Left forelimb (tissue), 1 donor: ENCODE data around the gene GABRR2.

Source experiments
- DNase-seq: peaks from one replicate; pipeline ENCODE4 v3.0.0-alpha.2; 2018; ENCODE audit warnings: low spot score

The GABRR2 gene

GRCh38 chr6:89290401-89291155 is 24.5 kb downstream of the GABRR2 start:
- DNase-seq: no peak

GRCh38 chr6:89289710-89290109 is 25.4 kb downstream of the GABRR2 start:
- DNase-seq: no peak

GRCh38 chr6:89287351-89288028 is 27.6 kb downstream of the GABRR2 start:
- no peak for DNase-seq

GRCh38 chr6:89286516-89286915 is 28.6 kb downstream of the GABRR2 start:
- no peak for DNase-seq

GRCh38 chr6:89284963-89285735 is 29.9 kb downstream of the GABRR2 start:
- DNase-seq: no peak

GRCh38 chr6:89284081-89284480 is 31.0 kb downstream of the GABRR2 start:
- DNase-seq: no peak

GRCh38 chr6:89282749-89283148 is 32.4 kb downstream of the GABRR2 start:
- DNase-seq: no peak

GRCh38 chr6:89281779-89282246 is 33.3 kb downstream of the GABRR2 start:
- no peak for DNase-seq

GRCh38 chr6:89278956-89279355 is 36.1 kb downstream of the GABRR2 start:
- no peak for DNase-seq

- DNase-seq: no peak
Observed at GRCh38 chr6:89275900-89276299, 39.2 kb downstream of the GABRR2 start.

GRCh38 chr6:89273816-89274215 is 41.3 kb downstream of the GABRR2 start:
- no peak for DNase-seq

- DNase-seq: no peak
Observed at GRCh38 chr6:89272596-89272995, 42.5 kb downstream of the GABRR2 start.

- DNase-seq: no peak
Observed at GRCh38 chr6:89270951-89271721, 44.0 kb downstream of the GABRR2 start.

GRCh38 chr6:89269981-89270380 is 45.1 kb downstream of the GABRR2 start:
- no peak for DNase-seq

- DNase-seq: no peak
Observed at GRCh38 chr6:89269252-89269651, 45.8 kb downstream of the GABRR2 start.

GRCh38 chr6:89268776-89269175 is 46.3 kb downstream of the GABRR2 start:
- no peak for DNase-seq

GRCh38 chr6:89267918-89268317 is 47.2 kb downstream of the GABRR2 start:
- no peak for DNase-seq

- no peak for DNase-seq
Observed at GRCh38 chr6:89264296-89264695, 50.8 kb downstream of the GABRR2 start.

- no peak for DNase-seq
Observed at GRCh38 chr6:89260832-89261231, 54.3 kb downstream of the GABRR2 start.

GRCh38 chr6:89260310-89260709 is 54.8 kb downstream of the GABRR2 start:
- no peak for DNase-seq

GRCh38 chr6:89258912-89259311 is 56.2 kb downstream of the GABRR2 start:
- DNase-seq: no peak

- DNase-seq: no peak
Observed at GRCh38 chr6:89257781-89258180, 57.3 kb downstream of the GABRR2 start.
